Osteocyte (in vitro differentiated cells): ENCODE measurements around the gene RNASE4. TPM values are rescaled to one million over a fixed set of nuclear protein-coding genes. Genes with fewer than 3 reads are reported as not detected.

Source experiments
- DNase-seq: peaks from one replicate; pipeline ENCODE4 v3.0.0; 2021; ENCODE audit warnings: mixed read lengths; ENCODE audit not compliant: unreplicated experiment; ENCODE audit errors: extremely low spot score
- H3K27ac Mint-ChIP-seq: one replicate; pipeline ENCODE4 v1.8.0; 2021; ENCODE audit warnings: mild to moderate bottlenecking, mixed read lengths; ENCODE audit not compliant: unreplicated experiment
- H3K27me3 Mint-ChIP-seq: one replicate; pipeline ENCODE4 v1.8.0; 2021; ENCODE audit warnings: mixed read lengths; ENCODE audit not compliant: unreplicated experiment
- H3K36me3 Mint-ChIP-seq: one replicate; pipeline ENCODE4 v1.8.0; 2021; ENCODE audit warnings: mixed read lengths; ENCODE audit not compliant: unreplicated experiment
- H3K4me1 Mint-ChIP-seq: one replicate; pipeline ENCODE4 v1.8.0; 2021; ENCODE audit warnings: mixed read lengths; ENCODE audit not compliant: unreplicated experiment
- H3K4me3 Mint-ChIP-seq: one replicate; pipeline ENCODE4 v1.8.0; 2021; ENCODE audit warnings: mild to moderate bottlenecking, moderate library complexity, mixed read lengths; ENCODE audit not compliant: unreplicated experiment
- H3K9me3 Mint-ChIP-seq: one replicate; pipeline ENCODE4 v1.8.0; 2021; ENCODE audit warnings: mixed read lengths; ENCODE audit not compliant: unreplicated experiment
- total RNA-seq: library from RNA; stranded (reverse); gene quantifications from 2 replicates; pipeline ENCODE4 v1.2.1, GENCODE V29; 2021
- TF ChIP-seq, protein P1 (sequence below): fragments of 200-600 bp; sonication (generic); IDR thresholded peaks from 2 replicates; pipeline ENCODE4 v1.5.0; 2021; ENCODE audit warnings: antibody characterized with exemption, mild to moderate bottlenecking, moderate library complexity

Gene RNASE4
- total RNA-seq, 1 donor from 2014 or later, result 17.8 TPM

DNA sequence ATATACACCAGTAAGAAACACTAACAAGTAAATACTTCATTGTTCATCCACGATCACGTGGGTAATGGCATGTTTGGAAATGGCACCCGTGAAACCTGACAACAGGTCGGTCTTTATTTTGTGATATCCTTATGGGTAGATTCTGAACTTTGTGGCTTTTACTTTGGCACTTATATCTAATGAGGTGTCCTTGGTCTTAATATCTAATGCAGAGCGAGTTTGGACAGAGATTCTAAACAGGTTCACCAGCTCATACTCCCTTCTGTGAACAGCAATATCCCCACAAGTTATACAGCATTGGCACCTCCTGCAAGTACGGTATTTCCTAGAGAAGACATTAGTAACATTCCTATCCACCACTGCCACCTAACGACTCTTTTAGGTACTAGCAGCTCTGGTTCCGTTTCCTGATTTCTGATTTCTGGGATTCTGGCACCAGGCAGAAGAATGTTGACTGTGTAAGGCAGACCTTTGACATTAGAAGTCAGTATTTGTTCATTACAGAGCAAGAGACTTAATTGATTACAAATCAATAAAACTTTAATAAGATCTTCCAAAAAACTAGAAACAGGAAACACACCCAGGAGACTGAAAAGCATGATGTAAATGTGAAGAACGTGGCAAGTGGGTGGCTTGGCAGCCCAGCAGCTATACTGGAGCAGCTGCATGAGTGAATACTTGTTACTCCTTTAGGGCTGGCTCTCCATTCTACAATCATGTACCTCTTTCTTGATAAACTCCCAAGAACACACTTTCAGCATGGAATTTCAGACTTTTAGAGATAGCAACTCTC lies 6.7 kb downstream of the RNASE4 start:
- TF ChIP-seq, protein P1, sequence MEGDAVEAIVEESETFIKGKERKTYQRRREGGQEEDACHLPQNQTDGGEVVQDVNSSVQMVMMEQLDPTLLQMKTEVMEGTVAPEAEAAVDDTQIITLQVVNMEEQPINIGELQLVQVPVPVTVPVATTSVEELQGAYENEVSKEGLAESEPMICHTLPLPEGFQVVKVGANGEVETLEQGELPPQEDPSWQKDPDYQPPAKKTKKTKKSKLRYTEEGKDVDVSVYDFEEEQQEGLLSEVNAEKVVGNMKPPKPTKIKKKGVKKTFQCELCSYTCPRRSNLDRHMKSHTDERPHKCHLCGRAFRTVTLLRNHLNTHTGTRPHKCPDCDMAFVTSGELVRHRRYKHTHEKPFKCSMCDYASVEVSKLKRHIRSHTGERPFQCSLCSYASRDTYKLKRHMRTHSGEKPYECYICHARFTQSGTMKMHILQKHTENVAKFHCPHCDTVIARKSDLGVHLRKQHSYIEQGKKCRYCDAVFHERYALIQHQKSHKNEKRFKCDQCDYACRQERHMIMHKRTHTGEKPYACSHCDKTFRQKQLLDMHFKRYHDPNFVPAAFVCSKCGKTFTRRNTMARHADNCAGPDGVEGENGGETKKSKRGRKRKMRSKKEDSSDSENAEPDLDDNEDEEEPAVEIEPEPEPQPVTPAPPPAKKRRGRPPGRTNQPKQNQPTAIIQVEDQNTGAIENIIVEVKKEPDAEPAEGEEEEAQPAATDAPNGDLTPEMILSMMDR, result peak; percentile 82
- H3K9me3 Mint-ChIP-seq, result no peaks in the 10 kb centered on the region
- H3K4me3 Mint-ChIP-seq, result peak overlapping the region; percentile 3
- no peak for DNase-seq
- no peaks in the 10 kb centered on the region for H3K27me3 Mint-ChIP-seq
- H3K4me1 Mint-ChIP-seq, result peaks cover 2% of the 10 kb centered on the region
- no peak overlapping the region for H3K27ac Mint-ChIP-seq
- H3K36me3 Mint-ChIP-seq, result peaks cover 2% of the 10 kb centered on the region

GRCh38 chr14:20692116-20692751 lies 7.9 kb downstream of the RNASE4 start:
- H3K27ac Mint-ChIP-seq, result no peak overlapping the region
- H3K9me3 Mint-ChIP-seq, result no peaks in the 10 kb centered on the region
- TF ChIP-seq, protein P1, result no peak
- no peaks in the 10 kb centered on the region for H3K27me3 Mint-ChIP-seq
- H3K4me1 Mint-ChIP-seq, result peaks cover 2% of the 10 kb centered on the region
- no peak overlapping the region for H3K4me3 Mint-ChIP-seq
- no peak for DNase-seq
- peaks cover 2% of the 10 kb centered on the region for H3K36me3 Mint-ChIP-seq

DNA sequence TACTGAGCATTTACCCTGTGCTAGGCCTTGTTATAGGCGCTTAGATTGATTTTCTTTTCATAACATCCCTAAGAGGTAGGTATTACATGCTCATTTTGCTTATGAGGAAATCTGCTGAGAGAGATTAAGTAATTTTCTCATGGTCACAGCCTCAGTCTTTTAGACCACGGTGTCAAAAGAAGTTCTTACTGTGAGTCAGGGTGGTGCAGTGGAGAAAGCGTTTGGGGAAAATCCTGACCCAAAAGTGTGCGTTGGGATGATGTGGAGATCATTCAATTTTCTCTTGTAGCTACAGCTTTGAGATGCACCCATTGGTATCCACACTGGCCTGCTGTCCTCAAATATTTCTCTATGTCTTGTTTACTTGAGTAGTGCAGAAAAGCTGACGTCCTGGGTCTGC lies 12.4 kb downstream of the RNASE4 start:
- H3K9me3 Mint-ChIP-seq, result no peaks in the 10 kb centered on the region
- H3K36me3 Mint-ChIP-seq, result peaks cover 10% of the 10 kb centered on the region
- H3K4me1 Mint-ChIP-seq, result no peaks in the 10 kb centered on the region
- no peaks in the 10 kb centered on the region for H3K27me3 Mint-ChIP-seq
- TF ChIP-seq, protein P1, result no peak
- H3K27ac Mint-ChIP-seq, result no peak overlapping the region
- no peak for DNase-seq
- no peak overlapping the region for H3K4me3 Mint-ChIP-seq

DNA sequence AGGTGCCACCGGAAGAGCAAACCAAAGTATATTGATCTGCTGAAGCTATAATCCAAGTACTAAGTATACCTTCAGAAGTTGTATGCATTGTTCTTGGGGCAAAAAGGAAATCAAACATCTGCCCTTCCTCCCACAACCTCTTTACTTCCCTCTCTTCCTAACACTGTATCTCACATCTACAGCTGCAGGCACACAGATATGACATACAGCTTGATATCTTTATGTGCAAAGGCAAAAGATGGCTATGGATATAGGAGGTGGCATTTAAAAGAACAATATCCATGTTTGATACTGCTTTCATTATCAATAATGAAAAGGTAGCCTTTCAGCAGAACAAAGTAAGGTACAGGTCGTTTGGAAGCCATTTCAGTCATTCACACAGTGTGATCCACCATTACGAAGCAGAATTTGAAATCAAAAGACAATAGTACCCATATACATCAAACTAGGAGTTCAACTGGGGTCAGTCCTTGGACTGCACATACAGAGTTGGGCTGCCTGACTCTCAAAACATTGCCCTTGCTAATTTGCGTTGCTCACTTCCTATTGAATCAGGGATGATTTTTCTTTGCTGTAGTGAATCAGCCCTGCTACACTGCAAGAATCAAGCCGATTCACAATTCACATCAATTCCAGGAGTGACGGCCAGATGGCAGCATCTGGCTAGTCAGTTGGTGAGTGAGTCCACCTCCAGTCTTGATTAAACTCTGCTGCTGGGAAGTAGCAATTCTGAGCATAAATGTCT lies 13.1 kb downstream of the RNASE4 start:
- Mint-ChIP-seq H3K27me3 (no peaks in the 10 kb centered on the region), H3K27ac (no peak overlapping the region), H3K4me1 (no peaks in the 10 kb centered on the region), H3K4me3 (no peak overlapping the region), H3K36me3 (peaks cover 10% of the 10 kb centered on the region), H3K9me3 (no peaks in the 10 kb centered on the region)
- TF ChIP-seq, protein P1, result peak; percentile 78
- DNase-seq, result no peak

DNA sequence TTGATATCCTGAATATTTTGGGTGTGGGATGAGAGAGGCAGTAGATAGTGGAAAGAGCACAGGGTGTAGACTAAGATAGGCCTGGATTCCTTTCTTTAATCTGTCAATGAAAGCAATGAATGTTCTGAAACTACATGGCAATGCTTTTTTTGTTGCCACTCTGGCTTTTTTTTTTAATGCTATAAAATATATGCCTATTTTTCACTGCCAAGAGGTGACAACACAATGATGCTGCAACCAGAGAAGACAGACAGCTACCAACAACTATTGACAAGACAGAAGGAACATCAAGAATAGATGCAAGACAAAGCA lies 13.6 kb downstream of the RNASE4 start:
- no peaks in the 10 kb centered on the region for H3K9me3 Mint-ChIP-seq
- no peak for DNase-seq
- H3K36me3 Mint-ChIP-seq, result peaks cover 10% of the 10 kb centered on the region
- H3K4me1 Mint-ChIP-seq, result no peaks in the 10 kb centered on the region
- no peak overlapping the region for H3K27ac Mint-ChIP-seq
- H3K27me3 Mint-ChIP-seq, result no peaks in the 10 kb centered on the region
- TF ChIP-seq, protein P1, result no peak
- no peak overlapping the region for H3K4me3 Mint-ChIP-seq
